ENCODE measurements around the gene SLC12A5.

GRCh38 chr20:45991616-45992015 is 37.4 kb upstream of the SLC12A5 start:
- no peak for TF ChIP-seq POLR2A (IDR thresholded peaks at IDR 0.05)
- no peak for TF ChIP-seq POLR2AphosphoS5 (IDR thresholded peaks at IDR 0.05)
- TF ChIP-seq CTCF (IDR thresholded peaks at IDR 0.05) = no peak

Measured in stomach (tissue), 4 donors.